Lung (tissue), 12 donors: ENCODE measurements around the gene SSR1. TPM values are rescaled to one million over a fixed set of nuclear protein-coding genes. Genes with fewer than 3 reads are reported as not detected.

Experiments
- ATAC-seq: fragments of 200-7000 bp; cut with Tn5 transposase; one replicate; pipeline ENCODE4 v1.9.1; 2020; ENCODE audit warnings: moderate number of reproducible peaks; ENCODE audit not compliant: insufficient read depth, low FRiP score
- DNase-seq, 3 donors: peaks; one replicate each; pipeline ENCODE4 v3.0.0-alpha.2; 2013 to 2017
- H3K27ac ChIP-seq, 2 donors: one replicate each; pipeline ENCODE4 v1.5.1; 2013; ENCODE audit warnings: mild to moderate bottlenecking in 2 of 2, moderate library complexity in 2 of 2, control low read depth in 1 of 2, inconsistent platforms in 1 of 2, low read depth in 1 of 2, low read length in 1 of 2
- H3K27me3 ChIP-seq, 3 donors: one replicate each; pipeline ENCODE4 v1.5.1; 2013; ENCODE audit warnings: low read length in 2 of 3; ENCODE audit not compliant: control insufficient read depth in 3 of 3, insufficient read depth in 3 of 3
- H3K36me3 ChIP-seq, 4 donors: one replicate each; pipeline ENCODE4 v1.5.1; 2013; ENCODE audit warnings: low read length in 4 of 4, mild to moderate bottlenecking in 1 of 4, moderate library complexity in 1 of 4; ENCODE audit not compliant: control insufficient read depth in 4 of 4, insufficient read depth in 4 of 4
- H3K4me1 ChIP-seq, 5 donors: one replicate each; pipeline ENCODE4 v1.5.1; 2013; ENCODE audit warnings: low read length in 5 of 5, mild to moderate bottlenecking in 2 of 5, moderate library complexity in 1 of 5; ENCODE audit not compliant: control insufficient read depth in 5 of 5, insufficient read depth in 5 of 5
- H3K4me3 ChIP-seq: one replicate; pipeline ENCODE4 v1.5.1; 2013; ENCODE audit warnings: mild to moderate bottlenecking, control low read depth, moderate library complexity
- H3K9ac ChIP-seq, 2 donors: one replicate each; pipeline ENCODE4 v1.5.1; 2013; ENCODE audit warnings: low read length in 2 of 2, control low read depth in 1 of 2; ENCODE audit not compliant: insufficient read depth in 1 of 2
- H3K9me3 ChIP-seq, 4 donors: one replicate each; pipeline ENCODE4 v1.5.1; 2013; ENCODE audit warnings: low read length in 3 of 4, mild to moderate bottlenecking in 1 of 4, moderate library complexity in 1 of 4; ENCODE audit not compliant: control insufficient read depth in 4 of 4, insufficient read depth in 3 of 4
- CTCF ChIP-seq: IDR thresholded peaks from 2 replicates; pipeline ENCODE4 v1.5.1; 2012; ENCODE audit warnings: mild to moderate bottlenecking; ENCODE audit errors: control extremely low read depth, extremely low read depth
- WGBS, 2 donors: extraction: QIAGEN DNeasy Blood & Tissue Kit; methylation state at CpG; one replicate each; pipeline ENCODE4 v1.1.7; 2013; 5-methylcytosine and 5-hydroxymethylcytosine counted together
- polyA plus RNA-seq, 2 donors: library from polyadenylated mRNA; stranded (reverse); fragments of 200-250 nt; gene quantifications; one replicate each; pipeline ENCODE4 v1.2.1, GENCODE V29; 2013
- total RNA-seq, 2 donors: library from RNA; depleted of rRNA in 1 of 2; stranded (reverse); fragments of >200 nt in 1 of 2; gene quantifications; one replicate each; pipeline ENCODE4 v1.2.1, GENCODE V29; 2014 to 2021
- donor health status: control.
- donor health status: control.
- donor health status: Bipolar disorder and iron deficiency.
- donor health status: healthy.
- donor health status: DM: yes; HTN: yes; CAD: no.

SSR1 gene
- total and polyA plus RNA-seq, 4 donors, result 22.4 to 150 (median 90.1) TPM

GRCh38 chr6:7245668-7246393, 67.2 kb downstream of the SSR1 start:
- Histone ChIP-seq H3K36me3 (peaks cover 16 to 47% (median 23%) of the 10 kb centered on the region in 4 donors), H3K27me3 (no peaks in the 10 kb centered on the region), H3K9ac (no peak overlapping the region), H3K4me1 (peaks cover 0 to 26% (median 9%) of the 10 kb centered on the region in 5 donors), H3K4me3 (no peak overlapping the region), H3K27ac (no peak overlapping the region), H3K9me3 (no peaks in the 10 kb centered on the region)
- ATAC-seq (no peak), DNase-seq (no peak)
- no peak for TF ChIP-seq CTCF
- WGBS, 2 donors, result 94 to 95% methylated on average over 14 to 15 of the region's 15 CpGs

GRCh38 chr6:7243179-7243981, 69.6 kb downstream of the SSR1 start:
- Histone ChIP-seq H3K36me3 (peaks cover 3 to 39% (median 16%) of the 10 kb centered on the region in 4 donors), H3K4me1 (peaks cover 0 to 27% (median 9%) of the 10 kb centered on the region in 5 donors)
- WGBS, 2 donors, result 9 to 10% methylated on average over 7 of the region's 7 CpGs

GRCh38 chr6:7242835-7243178, 70.2 kb downstream of the SSR1 start:
- Histone ChIP-seq H3K4me3 (no peak overlapping the region), H3K9me3 (no peaks in the 10 kb centered on the region), H3K36me3 (peaks cover 3 to 34% (median 13%) of the 10 kb centered on the region in 4 donors), H3K9ac (no peak overlapping the region), H3K27ac (peak overlapping the region in 1 of 2 donors; percentile 69), H3K27me3 (no peaks in the 10 kb centered on the region), H3K4me1 (peaks cover 0 to 27% (median 9%) of the 10 kb centered on the region in 5 donors)
- ATAC-seq (no peak), DNase-seq (no peak)
- 45 to 67% methylated on average over 4 of the region's 4 CpGs for WGBS, 2 donors
- no peak for TF ChIP-seq CTCF

More at GRCh38 chr6:7243179-7243981, 69.6 kb downstream of the SSR1 start:
- H3K27ac ChIP-seq, result peak overlapping the region in 1 of 2 donors; percentile 69
- peak; percentile 70 for ATAC-seq
- H3K9me3 ChIP-seq, result no peaks in the 10 kb centered on the region
- peak; percentile 76 for TF ChIP-seq CTCF
- H3K4me3 ChIP-seq, result no peak overlapping the region
- no peak overlapping the region for H3K9ac ChIP-seq
- peak; percentile 62 to 83 (median 82) for DNase-seq
- H3K27me3 ChIP-seq, result no peaks in the 10 kb centered on the region
